Stimulated activated effector memory CD8-positive, alpha-beta T cell treated with anti-CD3 and anti-CD28 coated beads, Interleukin-12 subunit alpha, Interleukin-12 subunit beta, amount 100 ng/mL, for 72 hours (primary cell): Measurements from ENCODE around the gene TSSK3.

Experiments used
- ATAC-seq: fragments of 150-1000 bp; cut with Tn5 transposase; 2 replicates; pipeline ENCODE4 v1.10.0; 2021
- DNase-seq, 2 donors: peaks; one replicate each; pipeline ENCODE4 v3.0.0; 2021 to 2022; ENCODE audit warnings: low spot score in 2 of 2
- H3K27ac Mint-ChIP-seq: one replicate; pipeline ENCODE4 v1.8.0; 2022; ENCODE audit warnings: mild to moderate bottlenecking, mixed read lengths
- H3K36me3 Mint-ChIP-seq: one replicate; pipeline ENCODE4 v1.8.0; 2022; ENCODE audit warnings: mild to moderate bottlenecking, mixed read lengths
- H3K4me1 Mint-ChIP-seq: one replicate; pipeline ENCODE4 v1.8.0; 2022; ENCODE audit warnings: mixed read lengths
- H3K4me3 Mint-ChIP-seq: one replicate; pipeline ENCODE4 v1.8.0; 2022; ENCODE audit warnings: mild to moderate bottlenecking, mixed read lengths
- H3K9me3 Mint-ChIP-seq: one replicate; pipeline ENCODE4 v1.8.0; 2022; ENCODE audit warnings: mixed read lengths

Gene TSSK3

DNA sequence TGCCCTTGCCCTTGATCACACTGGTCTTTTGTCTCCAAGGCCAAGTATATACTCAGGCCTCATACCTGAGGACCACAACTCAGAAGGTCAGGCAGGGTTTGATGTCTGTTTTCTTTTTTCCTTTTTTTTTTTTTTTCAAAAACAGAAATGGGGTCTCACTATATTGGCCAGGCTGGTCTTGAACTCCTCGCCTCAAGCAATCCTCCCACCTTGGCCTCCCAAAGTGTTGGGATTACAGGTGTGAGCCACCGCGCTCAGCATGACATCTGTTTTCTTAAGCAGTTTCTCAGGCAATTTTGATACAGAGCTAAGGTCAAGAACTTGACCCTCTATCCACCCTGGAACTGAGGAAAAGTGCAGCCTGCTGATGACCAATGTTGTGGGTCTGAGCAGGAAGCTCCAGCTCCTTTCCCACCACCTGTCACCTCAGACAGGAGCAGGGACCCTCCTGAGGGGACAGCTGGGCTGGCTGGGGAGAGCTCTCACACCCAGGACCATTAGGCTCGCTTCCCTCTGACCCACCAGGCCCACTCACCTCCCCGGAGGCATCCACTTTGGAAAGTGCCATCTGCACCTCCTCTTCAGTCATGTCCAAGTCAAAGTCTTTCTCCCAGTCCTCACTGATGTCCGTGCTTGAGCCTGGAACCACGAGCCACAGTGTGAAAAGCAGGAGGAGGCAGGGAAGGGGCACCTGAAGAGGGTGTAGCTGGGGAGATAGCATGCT lies 5.7 kb downstream of the TSSK3 start:
- peaks cover 85% of the 10 kb centered on the region for H3K36me3 Mint-ChIP-seq
- no peak overlapping the region for H3K27ac Mint-ChIP-seq
- DNase-seq (no peak), ATAC-seq (no peak)
- peaks cover 23% of the 10 kb centered on the region for H3K4me1 Mint-ChIP-seq
- no peak overlapping the region for H3K4me3 Mint-ChIP-seq
- H3K9me3 Mint-ChIP-seq = no peaks in the 10 kb centered on the region

DNA sequence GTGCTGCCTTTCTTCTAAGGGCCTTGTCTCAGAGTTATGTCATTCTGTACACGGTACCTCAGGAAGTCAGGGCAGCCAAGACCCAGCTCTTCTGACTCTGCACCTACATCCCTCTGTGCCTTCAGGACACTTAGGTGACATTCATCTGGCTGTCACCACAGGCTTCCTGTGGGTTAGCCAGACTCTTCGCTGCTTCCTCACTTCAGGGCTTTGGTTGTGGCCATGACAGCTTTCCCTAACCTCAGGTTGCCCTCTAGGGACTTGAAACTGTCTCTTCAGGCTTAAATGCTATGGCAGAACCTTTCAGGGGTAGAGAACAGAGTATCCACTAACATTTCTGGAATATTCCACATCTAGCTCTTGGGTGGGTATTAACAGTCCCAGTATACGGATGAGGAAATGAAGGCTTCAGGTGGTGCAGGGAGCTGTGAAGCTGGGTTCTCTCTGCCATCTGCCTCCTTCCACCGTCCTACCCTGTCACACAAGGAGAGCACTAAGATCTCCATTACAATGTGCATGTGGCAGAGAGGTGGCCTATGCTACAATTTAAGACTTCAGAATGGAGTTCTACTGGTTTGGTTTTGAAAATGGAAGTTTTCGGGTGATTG lies 9.9 kb downstream of the TSSK3 start:
- Mint-ChIP-seq H3K9me3 (no peaks in the 10 kb centered on the region), H3K4me3 (no peak overlapping the region), H3K36me3 (peaks cover 81% of the 10 kb centered on the region), H3K4me1 (peaks cover 17% of the 10 kb centered on the region), H3K27ac (peak overlapping the region; percentile 85)
- DNase-seq (no peak), ATAC-seq (peak; percentile 89)

DNA sequence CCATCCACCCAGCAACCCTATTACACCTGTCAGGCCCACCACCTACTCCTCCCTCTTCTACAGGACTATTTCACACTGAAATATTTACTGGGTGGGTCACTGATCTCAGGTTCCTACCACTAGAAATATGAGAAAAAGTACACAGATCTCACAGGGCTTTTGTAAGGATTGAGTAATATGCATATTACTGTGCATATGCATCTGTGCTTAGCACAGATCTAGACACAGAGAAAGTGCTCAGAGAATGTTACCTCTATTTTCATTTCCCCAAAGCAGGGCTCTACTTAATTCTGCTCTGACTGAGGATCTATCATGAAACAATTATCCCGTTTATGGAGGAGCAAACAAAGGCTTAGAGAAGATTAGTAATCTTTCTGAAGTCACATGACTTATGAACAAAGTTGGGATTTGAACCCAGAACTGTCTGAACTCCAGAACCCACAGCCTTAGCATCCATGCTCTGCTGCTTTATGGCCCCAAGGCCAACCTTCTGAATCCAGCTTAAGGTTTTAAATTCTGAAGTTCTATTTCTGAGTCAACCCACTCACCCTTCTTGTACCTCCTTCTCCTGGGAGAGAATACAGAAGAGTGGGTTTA lies 11.8 kb downstream of the TSSK3 start:
- Mint-ChIP-seq H3K4me3 (no peak overlapping the region), H3K4me1 (peaks cover 17% of the 10 kb centered on the region), H3K27ac (peak overlapping the region; percentile 1), H3K9me3 (no peaks in the 10 kb centered on the region), H3K36me3 (peaks cover 81% of the 10 kb centered on the region)
- ATAC-seq (no peak), DNase-seq (no peak)

DNA sequence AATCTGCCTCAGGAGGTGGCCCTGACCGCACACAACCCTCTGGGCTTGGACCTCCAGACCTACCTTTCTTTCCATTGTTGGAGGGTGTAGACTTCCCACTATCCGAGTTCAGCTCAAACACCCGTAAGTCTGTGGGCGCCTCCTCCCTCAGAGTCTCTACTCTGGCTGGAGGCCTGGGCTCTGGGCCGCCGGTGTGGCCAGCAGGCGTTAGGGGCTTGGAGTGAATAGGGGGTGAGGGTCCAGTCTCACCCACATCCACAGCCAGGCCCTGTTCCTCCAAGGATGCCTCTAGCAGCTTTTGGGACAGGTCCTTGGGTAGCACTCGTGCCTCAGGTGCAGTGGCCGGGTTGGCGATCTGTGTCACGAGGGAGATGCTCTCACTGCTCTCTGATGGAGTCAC lies 13.9 kb downstream of the TSSK3 start:
- Mint-ChIP-seq H3K4me1 (peaks cover 17% of the 10 kb centered on the region), H3K36me3 (peaks cover 85% of the 10 kb centered on the region), H3K4me3 (no peak overlapping the region), H3K9me3 (no peaks in the 10 kb centered on the region), H3K27ac (no peak overlapping the region)
- ATAC-seq (no peak), DNase-seq (no peak)

DNA sequence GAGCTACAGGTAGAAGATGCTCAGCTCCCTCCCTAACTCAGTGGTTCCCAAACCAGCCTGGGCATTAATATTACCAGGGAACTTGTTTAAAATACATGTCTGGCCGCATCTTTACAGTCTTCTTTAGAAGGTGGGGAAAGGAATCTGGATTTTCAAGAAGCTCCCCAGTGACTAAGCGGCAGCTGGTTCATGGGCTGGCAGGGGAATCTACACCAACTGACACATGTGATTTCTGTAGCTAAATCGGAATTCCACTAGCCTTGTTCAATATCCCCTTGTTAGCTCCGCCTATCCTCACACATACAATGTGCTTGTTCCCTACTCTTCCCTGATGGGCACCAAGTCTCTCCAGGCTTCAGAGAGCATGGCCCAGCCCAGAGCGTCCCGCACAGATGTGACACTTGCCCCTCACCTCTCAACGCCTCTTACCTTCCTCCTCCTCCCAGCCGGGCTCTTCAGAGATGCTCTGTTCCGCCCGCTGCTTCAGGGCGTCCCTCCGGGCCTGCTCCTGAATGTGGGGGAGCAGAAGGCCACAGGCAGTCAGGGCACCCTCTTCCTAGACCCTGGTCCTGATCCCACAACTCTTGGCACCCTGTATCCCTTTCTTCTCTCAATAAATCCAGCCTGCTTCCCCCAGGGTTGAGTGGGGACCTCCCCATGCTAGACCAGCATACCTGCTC lies 15.3 kb downstream of the TSSK3 start:
- DNase-seq = no peak
- ATAC-seq = no peak
- peaks cover 73% of the 10 kb centered on the region for H3K36me3 Mint-ChIP-seq
- peaks cover 3% of the 10 kb centered on the region for H3K4me1 Mint-ChIP-seq
- H3K9me3 Mint-ChIP-seq = no peaks in the 10 kb centered on the region
- H3K4me3 Mint-ChIP-seq = no peak overlapping the region
- no peak overlapping the region for H3K27ac Mint-ChIP-seq

DNA sequence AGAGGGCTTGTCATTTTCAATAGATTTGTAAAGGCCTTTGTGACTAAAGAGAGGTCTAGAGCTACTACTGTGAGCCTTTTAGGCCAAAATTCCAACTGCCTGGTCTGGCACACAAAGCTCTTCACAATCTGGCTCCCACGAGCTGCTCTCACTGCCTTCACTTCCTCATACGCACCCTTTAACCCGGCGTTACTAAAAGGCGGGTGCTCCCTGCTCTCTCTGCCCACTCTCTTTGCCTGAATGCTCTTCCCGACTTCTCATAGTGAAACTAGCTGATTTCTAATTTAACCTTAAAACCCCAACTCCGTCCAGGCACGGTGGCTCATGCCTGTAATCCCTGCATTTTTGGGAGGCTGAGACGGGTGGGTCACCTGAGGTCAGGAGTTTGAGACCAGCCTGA lies 17.7 kb downstream of the TSSK3 start:
- H3K9me3 Mint-ChIP-seq = no peaks in the 10 kb centered on the region
- ATAC-seq = no peak
- peaks cover 60% of the 10 kb centered on the region for H3K36me3 Mint-ChIP-seq
- DNase-seq = no peak
- no peak overlapping the region for H3K4me3 Mint-ChIP-seq
- H3K4me1 Mint-ChIP-seq = no peaks in the 10 kb centered on the region
- peak overlapping the region; percentile 29 for H3K27ac Mint-ChIP-seq

DNA sequence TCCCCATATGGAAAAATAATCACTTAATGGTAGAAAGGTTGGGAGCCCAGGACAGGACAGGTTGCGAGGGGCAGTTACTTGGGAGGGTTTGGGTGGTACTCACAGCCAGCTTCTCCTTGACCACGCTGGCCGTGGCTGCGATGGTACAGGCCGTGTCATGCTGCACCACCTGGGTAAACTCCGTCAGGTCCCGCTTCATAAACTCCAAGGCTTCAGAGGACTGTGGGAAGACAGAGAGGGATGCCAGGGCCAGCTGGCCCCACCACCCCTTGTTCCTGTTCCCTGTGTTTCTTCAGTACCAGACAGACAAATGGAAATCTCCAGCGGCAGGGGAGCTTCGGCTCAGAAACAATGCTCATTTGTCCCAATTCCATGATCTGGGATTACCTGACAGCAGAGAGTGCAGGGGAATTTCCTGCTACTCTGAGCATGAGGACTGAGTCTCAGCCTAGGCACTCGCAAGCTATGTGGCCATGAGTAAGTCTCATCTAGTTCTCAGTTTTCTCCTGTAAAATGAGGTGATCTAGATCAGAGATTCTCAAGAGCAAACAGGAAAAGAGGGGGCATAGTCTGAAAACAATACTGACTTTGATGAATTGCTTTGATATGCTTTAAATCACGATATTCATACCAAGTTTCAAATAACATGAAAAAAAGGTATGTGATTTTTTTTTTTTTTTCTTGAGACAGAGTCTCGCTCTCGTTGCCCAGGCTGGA lies 24.5 kb downstream of the TSSK3 start:
- no peaks in the 10 kb centered on the region for H3K9me3 Mint-ChIP-seq
- H3K4me3 Mint-ChIP-seq = no peak overlapping the region
- H3K27ac Mint-ChIP-seq = no peak overlapping the region
- DNase-seq (no peak), ATAC-seq (no peak)
- H3K36me3 Mint-ChIP-seq = no peaks in the 10 kb centered on the region
- peaks cover under 1% of the 10 kb centered on the region for H3K4me1 Mint-ChIP-seq

DNA sequence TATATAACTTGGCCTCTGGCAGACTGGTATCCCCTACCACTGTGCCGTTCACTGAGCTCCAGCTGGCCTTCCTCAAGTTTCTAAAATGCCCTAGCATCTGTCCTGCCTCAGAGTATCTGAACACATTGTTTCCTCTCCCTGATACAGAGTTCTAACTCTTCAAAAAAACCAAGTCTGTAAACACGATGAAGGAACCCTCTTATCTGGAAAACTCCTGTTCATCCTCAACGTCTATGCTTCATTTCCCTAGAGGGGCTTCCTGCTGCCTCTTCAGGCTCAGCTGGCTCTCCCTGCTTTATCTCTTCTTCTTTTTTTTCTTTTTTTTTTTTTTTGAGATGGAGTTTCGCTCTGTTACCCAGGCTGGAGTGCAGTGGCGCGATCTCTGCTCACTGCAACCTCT lies 26.3 kb downstream of the TSSK3 start:
- DNase-seq (no peak), ATAC-seq (no peak)
- peaks cover 13% of the 10 kb centered on the region for H3K4me1 Mint-ChIP-seq
- H3K36me3 Mint-ChIP-seq = peaks cover 7% of the 10 kb centered on the region
- no peaks in the 10 kb centered on the region for H3K9me3 Mint-ChIP-seq
- no peak overlapping the region for H3K27ac Mint-ChIP-seq
- no peak overlapping the region for H3K4me3 Mint-ChIP-seq

DNA sequence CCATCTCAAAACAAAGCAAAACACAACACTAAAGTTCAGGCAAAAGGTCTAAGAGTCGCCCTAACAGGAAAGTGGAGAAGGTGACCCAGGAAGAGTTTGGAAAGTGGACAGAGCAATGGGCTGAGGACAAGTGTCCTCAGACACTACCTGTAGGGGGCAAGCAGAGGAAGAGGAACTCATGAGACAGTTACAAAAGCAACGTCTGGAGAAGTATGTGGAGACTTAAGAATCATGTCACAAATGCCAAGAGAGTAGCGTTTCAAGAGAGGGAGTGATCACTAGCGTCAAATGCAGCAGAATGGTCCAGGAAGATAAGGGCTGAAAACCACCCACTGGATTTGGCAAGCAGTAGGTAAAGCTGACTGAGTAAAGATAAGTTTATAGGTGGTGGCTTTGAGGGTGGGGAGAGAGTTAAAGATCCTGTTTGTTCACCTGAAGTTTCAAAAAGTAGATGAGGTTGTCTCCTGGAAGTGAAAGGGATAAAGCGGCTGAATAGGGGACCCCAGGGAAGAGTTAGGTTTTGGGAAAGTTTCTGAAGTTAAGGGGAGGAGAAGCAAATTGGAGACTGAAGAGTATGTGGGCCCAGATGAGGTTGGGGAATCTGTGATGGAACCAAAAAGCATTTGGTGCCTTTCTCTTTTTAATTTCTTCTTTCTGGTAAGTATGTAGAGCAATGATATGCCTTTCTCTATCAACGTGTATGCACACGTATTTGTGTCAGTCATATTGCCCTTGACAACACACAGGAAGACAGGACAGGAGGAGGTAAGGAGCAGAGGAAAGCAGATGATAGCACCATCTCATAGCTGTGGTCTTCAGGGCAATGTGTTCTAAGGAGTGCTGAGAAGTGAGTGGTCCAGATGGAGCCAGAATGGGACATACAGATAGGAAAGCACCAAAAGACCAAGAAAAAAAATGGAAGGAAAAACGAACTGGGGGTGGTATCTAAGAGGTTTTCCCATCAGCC lies 28.8 kb downstream of the TSSK3 start:
- ATAC-seq = no peak
- Mint-ChIP-seq H3K36me3 (peaks cover 18% of the 10 kb centered on the region), H3K4me3 (no peak overlapping the region), H3K27ac (no peak overlapping the region), H3K4me1 (peaks cover 30% of the 10 kb centered on the region), H3K9me3 (no peaks in the 10 kb centered on the region)
- no peak for DNase-seq

DNA sequence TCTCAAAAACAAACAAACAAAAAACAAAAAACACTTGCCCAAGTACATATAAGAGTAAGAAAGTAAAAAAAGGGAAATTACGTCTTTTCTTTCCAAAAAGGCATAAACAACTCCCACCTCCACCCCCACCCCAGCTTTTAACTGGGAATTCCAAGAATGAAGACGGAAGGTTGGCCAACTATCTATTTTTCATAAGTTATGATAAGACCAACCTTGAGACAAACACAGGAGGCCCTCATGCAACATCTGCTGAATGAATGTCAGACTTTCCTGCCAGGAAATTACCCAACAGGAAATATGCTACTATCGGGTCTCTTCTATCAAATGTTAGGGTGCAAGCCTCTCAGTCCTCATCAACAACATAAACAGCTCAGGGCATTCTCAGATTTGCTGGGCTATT lies 30.0 kb downstream of the TSSK3 start:
- Mint-ChIP-seq H3K36me3 (peaks cover 18% of the 10 kb centered on the region), H3K9me3 (no peaks in the 10 kb centered on the region), H3K27ac (no peak overlapping the region), H3K4me3 (peak overlapping the region; percentile 90), H3K4me1 (peaks cover 30% of the 10 kb centered on the region)
- no peak for DNase-seq
- no peak for ATAC-seq

DNA sequence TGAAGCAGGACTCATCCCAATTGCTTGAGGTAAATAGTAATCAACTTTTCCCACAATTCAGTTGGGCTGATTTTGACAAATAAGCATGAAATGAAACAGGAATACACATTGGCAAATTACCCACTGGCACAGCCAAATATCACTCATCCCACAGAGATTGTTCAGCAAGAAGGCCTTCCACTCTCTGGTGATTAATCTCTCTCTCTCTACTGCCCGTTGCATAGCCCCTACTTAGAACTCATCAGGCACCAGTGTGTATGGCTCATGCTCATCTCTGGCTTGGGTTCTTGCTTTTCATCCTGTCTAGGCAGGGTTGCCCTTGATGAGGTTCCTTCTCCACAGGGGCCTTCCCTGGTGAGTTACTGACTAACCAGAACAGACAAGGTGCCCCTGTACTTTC lies 30.8 kb downstream of the TSSK3 start:
- H3K27ac Mint-ChIP-seq = peak overlapping the region; percentile 97
- ATAC-seq (no peak), DNase-seq (no peak)
- H3K4me3 Mint-ChIP-seq = peak overlapping the region; percentile 90
- peaks cover 30% of the 10 kb centered on the region for H3K4me1 Mint-ChIP-seq
- H3K9me3 Mint-ChIP-seq = no peaks in the 10 kb centered on the region
- peaks cover 18% of the 10 kb centered on the region for H3K36me3 Mint-ChIP-seq

DNA sequence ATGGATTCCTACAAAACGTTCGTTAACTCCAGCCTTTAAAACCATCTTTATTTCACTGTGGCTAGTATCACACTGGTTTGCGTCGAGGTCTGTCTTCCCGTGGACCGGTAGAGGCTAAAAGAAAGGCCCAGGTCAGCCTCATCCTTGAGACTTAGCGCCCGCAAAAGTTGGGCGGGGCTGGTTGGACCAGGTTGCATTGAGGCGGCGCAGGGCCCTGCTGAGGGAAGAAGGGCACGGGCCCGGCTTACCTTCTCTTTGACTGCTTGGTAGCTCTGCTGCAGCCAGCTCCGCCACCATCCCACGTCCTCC lies 31.4 kb downstream of the TSSK3 start:
- DNase-seq = no peak
- Mint-ChIP-seq H3K27ac (peak overlapping the region; percentile 97), H3K4me1 (peaks cover 30% of the 10 kb centered on the region), H3K4me3 (peak overlapping the region; percentile 90), H3K36me3 (peaks cover 18% of the 10 kb centered on the region), H3K9me3 (no peaks in the 10 kb centered on the region)
- ATAC-seq = peak; percentile 46

DNA sequence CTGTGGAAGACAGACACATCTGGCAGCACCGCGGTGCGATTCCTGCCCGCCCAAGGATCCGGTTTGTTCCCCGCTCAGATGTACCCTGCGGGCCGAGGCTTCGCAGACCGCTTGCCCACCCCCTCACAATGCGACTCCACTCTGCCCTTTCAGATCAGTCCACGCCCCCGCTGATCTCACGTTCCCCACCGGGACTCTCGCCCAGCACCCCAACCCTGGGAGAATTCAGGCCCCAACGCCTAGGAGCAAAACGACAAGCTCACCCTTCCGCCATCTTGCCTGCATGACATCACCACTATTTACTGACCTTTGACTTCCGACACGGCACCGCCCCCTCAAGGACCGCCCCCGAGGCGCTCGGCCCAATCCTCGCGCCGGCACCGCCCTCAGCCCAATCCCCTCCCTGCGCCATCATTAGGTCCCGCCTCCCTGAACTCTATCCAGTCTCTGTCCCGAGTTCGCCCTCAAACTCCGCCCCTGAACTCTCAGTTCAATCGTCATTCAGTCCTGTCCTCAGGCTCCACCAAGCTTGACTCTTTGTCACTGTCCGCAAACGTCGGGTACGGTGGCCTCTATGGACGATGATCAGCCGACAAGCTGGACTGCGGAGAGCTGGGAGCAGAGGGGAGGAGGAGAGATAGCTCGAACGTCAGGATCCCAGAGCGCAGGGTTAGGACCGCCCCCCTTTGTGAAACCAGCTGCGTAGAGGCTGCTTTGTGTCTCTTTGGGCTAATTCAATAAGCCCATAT lies 32.0 kb downstream of the TSSK3 start, which contains the start of gene BSDC1:
Gene BSDC1 (minus strand): TSS at position 301 of the 749 bp plus-strand sequence. CDS start 27 bp downstream, at position 274.
- Mint-ChIP-seq H3K27ac (peak within 1 kb of the TSS; percentile 97), H3K4me3 (peak within 1 kb of the TSS; percentile 90), H3K4me1 (peaks cover 30% of the 10 kb centered on the region), H3K9me3 (no peaks in the 10 kb centered on the region), H3K36me3 (peaks cover 18% of the 10 kb centered on the region)
- DNase-seq (peak; percentile 93 to 99), ATAC-seq (peak; percentile 97)
